Activated CD4-positive, alpha-beta T cell treated with anti-CD3 and anti-CD28 coated beads, Interleukin-2, amount 10 ng/mL, durations not matched to agents 7 days and 5 days (primary cell): ENCODE measurements around the gene SRGAP1. TPM values are rescaled to one million over a fixed set of nuclear protein-coding genes. Genes with fewer than 3 reads are reported as not detected.
"Not testable (repeated sequence)": the region's sequence is repeated elsewhere in the genome, so short reads cannot be mapped to it uniquely, and the experiment has no call there.

ENCODE experiments used
- CTCF ChIA-PET: fragments of 350-600 bp; sonication (Branson Sonifier 250); formaldehyde crosslinking; loops from one replicate; lab custom pipeline; 2021; ENCODE audit warnings: antibody characterized with exemption; lab: Charles Lee
- POLR2A ChIA-PET: fragments of 350-600 bp; sonication (Branson Sonifier 250); formaldehyde crosslinking; loops from one replicate; lab custom pipeline; 2021; ENCODE audit warnings: antibody characterized with exemption; lab: Charles Lee
- DNase-seq: peaks from one replicate; pipeline ENCODE4 v3.0.0-alpha.2; 2020
- H3K27ac Mint-ChIP-seq: one replicate; pipeline ENCODE4 v1.8.0; 2021; ENCODE audit warnings: mild to moderate bottlenecking, moderate library complexity, mixed read lengths
- H3K27me3 Mint-ChIP-seq: one replicate; pipeline ENCODE4 v1.8.0; 2021; ENCODE audit warnings: mixed read lengths
- H3K36me3 Mint-ChIP-seq: one replicate; pipeline ENCODE4 v1.8.0; 2021; ENCODE audit warnings: low read depth, mixed read lengths
- H3K4me1 Mint-ChIP-seq: one replicate; pipeline ENCODE4 v1.8.0; 2021; ENCODE audit warnings: mixed read lengths
- H3K4me3 Mint-ChIP-seq: one replicate; pipeline ENCODE4 v1.8.0; 2021; ENCODE audit warnings: mild to moderate bottlenecking, moderate library complexity, mixed read lengths
- H3K9me3 Mint-ChIP-seq: one replicate; pipeline ENCODE4 v1.8.0; 2021; ENCODE audit warnings: mixed read lengths
- total RNA-seq, 2 experiments: library from RNA; stranded (reverse); gene quantifications; one replicate each; pipeline ENCODE4 v1.2.3, GENCODE V29; 2021

Gene SRGAP1
- total RNA-seq, 2 experiments from 2014 or later: not detected

DNA sequence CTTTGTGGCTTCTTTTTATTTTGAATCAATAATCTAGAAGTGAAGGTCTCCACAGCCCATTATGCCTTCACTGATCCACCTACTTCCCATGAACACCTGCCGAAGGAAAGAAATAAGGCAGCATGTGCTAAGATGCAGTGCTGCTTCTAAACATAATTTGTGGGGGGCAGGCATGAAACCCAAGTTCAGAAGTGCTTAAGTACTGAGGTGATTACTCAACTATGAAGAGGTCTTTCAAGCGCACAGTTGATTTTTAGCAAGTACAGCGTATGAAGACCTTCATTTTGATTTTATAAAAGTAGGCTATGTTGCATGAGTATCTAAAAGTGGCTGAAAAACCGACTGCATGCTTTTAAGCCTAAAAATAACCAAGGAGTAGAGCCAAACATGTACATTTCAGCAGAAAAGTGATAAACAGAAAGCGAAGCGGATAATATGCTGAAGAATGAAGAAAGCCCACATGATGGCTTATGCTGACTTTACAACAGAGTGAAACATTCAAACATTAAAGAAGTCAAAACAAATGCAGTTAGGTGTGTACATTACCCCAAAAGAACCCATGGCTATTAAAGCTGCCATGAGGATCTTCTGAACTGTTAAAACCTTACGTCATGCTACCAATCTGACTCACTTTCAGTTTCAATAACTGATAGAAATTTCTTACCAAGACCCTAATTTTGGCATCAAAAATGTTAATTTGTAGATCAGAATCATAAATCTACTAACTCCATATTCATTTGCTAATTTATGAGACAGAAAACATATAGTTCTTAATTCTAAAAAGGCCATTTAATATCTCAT, 348.3 kb downstream of the SRGAP1 start:
- CTCF ChIA-PET: no interaction called here
- Mint-ChIP-seq H3K4me1 (peaks cover 13% of the 10 kb centered on the region), H3K27ac (no peak overlapping the region), H3K36me3 (peaks cover 24% of the 10 kb centered on the region), H3K27me3 (no peaks in the 10 kb centered on the region), H3K9me3 (no peaks in the 10 kb centered on the region), H3K4me3 (no peak overlapping the region)
- POLR2A ChIA-PET: no interaction called here
- no peak for DNase-seq

DNA sequence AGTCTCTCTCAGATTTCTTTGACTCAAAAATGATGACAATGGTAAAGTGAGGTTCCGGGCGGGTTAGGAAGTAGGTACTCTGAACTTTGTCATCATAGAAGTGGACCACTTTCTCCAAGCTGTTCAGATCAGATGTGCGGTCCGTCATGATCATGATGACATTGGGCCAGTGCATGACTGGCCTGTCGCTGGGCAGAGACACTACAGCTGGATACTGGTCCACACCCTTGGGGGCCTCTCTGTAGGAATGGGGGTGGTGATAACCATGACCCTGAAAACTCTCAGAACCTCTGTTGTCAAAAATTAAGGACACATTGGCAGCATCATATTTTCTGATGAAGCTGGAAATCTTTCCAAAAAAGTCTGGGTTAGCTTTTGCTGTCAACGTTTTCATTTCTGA, 349.4 kb downstream of the SRGAP1 start:
- Mint-ChIP-seq H3K36me3 (peaks cover 24% of the 10 kb centered on the region), H3K27me3 (no peaks in the 10 kb centered on the region), H3K4me1 (peaks cover 13% of the 10 kb centered on the region), H3K9me3 (no peaks in the 10 kb centered on the region), H3K4me3 (no peak overlapping the region), H3K27ac (no peak overlapping the region)
- CTCF ChIA-PET: no interaction called here
- POLR2A ChIA-PET: interaction anchor here (0.6 kb wide), 1 partner anchor 505 kb away, joined by 3 read pairs; no protein-coding TSS in a partner anchor
- no peak for DNase-seq

DNA sequence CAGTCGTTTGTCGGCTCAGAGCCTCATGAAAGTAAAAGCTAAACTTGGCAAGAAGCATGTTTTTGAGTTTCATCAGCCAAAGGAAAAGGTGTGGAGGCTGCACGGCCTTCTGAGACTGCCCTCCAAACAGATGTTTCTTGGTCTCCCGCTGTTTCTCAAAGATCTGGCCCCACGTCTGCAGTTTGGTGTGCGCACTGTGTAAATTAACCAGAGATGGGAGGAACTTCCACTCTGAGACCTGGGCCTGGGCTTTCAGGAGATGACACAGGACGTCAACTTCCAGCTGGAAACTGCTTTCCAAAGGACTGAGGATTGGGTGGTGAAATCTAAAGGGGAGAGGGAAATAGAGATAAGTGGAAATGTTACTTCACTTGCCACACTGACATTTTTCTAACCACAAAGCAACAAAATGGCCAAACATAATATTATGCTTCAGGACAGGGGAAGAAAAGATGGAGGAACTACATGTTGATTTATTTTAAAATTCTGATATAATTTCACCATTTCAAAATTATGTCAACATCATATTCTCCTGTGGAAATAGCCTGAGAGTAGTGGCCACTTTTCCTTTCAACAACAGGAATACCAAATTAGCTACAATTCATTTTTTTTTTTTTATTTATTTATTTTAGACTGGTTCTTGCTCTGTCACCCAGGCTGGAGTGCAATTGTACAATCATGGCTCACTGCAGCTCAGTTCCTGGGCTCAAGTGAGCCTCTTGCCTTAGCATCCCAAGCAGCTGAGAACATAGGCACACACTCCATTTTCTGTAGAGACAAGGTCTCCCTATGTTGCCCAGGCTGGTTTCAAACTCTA, 350.0 kb downstream of the SRGAP1 start:
- Mint-ChIP-seq H3K27me3 (no peaks in the 10 kb centered on the region), H3K4me1 (peaks cover 13% of the 10 kb centered on the region), H3K9me3 (no peaks in the 10 kb centered on the region), H3K36me3 (peaks cover 24% of the 10 kb centered on the region), H3K4me3 (no peak overlapping the region), H3K27ac (no peak overlapping the region)
- no peak for DNase-seq
- POLR2A ChIA-PET: interaction anchor here (0.6 kb wide), 1 partner anchor 505 kb away, joined by 3 read pairs; no protein-coding TSS in a partner anchor
- CTCF ChIA-PET: interaction anchor here (0.7 kb wide), 1 partner anchor 1728 kb away, joined by 3 read pairs; no protein-coding TSS in a partner anchor

DNA sequence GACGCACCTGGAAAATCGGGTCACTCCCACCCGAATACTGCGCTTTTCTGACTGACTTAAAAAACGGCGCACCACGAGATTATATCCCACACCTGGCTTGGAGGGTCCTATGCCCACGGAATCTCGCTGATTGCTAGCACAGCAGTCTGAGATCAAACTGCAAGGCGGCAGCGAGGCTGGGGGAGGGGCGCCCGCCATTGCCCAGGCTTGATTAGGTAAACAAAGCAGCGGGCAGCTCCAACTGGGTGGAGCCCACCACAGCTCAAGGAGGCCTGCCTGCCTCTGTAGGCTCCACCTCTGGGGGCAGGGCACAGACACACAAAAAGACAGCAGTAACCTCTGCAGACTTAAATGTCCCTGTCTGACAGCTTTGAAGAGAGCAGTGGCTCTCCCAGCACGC, 351.3 kb downstream of the SRGAP1 start:
- Mint-ChIP-seq H3K4me1 (peaks cover 13% of the 10 kb centered on the region), H3K36me3 (peaks cover 24% of the 10 kb centered on the region)
- H3K4me3 Mint-ChIP-seq, POLR2A ChIA-PET, H3K27me3 Mint-ChIP-seq, H3K27ac Mint-ChIP-seq, CTCF ChIA-PET, DNase-seq, H3K9me3 Mint-ChIP-seq: not testable (repeated sequence)

DNA sequence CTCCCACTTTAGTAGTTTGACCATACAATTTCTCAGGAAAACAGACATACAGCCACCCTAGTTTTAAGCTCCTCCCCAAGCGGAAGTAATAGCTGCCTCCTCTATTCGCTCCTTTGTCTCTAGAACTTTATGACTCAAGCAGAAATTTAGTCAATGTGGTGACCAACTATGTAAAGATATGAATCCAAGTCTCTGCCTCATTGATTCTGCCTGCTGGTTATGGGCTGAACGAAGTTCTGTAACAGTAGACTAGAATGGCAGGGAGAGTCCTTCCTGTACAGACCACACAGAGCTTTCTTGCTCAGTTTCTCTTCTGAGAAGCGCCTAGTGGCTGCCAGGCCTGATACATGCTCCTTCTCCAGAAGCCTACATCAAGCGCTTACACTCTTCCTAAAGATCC, 358.5 kb downstream of the SRGAP1 start:
- POLR2A ChIA-PET: no interaction called here
- Mint-ChIP-seq H3K9me3 (peaks cover 5% of the 10 kb centered on the region), H3K27me3 (no peaks in the 10 kb centered on the region), H3K4me3 (no peak overlapping the region), H3K36me3 (peaks cover 16% of the 10 kb centered on the region), H3K4me1 (no peaks in the 10 kb centered on the region), H3K27ac (no peak overlapping the region)
- CTCF ChIA-PET: interaction anchor here (1.5 to 2.5 kb wide), 2 partner anchors 12 to 16 kb away, joined by 3 to 11 read pairs; no protein-coding TSS in a partner anchor
- DNase-seq: no peak

DNA sequence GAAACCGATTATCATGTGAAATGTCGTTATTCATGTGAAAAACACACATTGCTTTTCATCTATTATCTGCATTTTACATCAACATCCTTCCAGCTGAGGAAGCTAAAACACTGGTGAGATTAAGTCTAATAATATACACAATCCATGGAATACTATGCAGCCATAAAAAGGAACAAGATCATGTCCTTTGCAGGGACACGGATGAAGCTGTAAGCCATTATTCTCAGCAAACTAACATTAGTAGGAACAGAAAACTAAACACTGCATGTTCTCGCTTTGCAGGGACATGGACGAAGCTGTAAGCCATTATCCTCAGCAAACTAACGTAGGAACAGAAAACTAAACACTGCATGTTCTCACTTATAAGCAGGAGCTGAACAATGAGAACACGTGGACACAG, 359.3 kb downstream of the SRGAP1 start:
- Mint-ChIP-seq H3K27me3 (no peaks in the 10 kb centered on the region), H3K9me3 (peaks cover 5% of the 10 kb centered on the region), H3K27ac (no peak overlapping the region), H3K4me1 (no peaks in the 10 kb centered on the region), H3K4me3 (no peak overlapping the region), H3K36me3 (peaks cover 16% of the 10 kb centered on the region)
- CTCF ChIA-PET: interaction anchor here (2.5 kb wide), 1 partner anchor 15 kb away, joined by 11 read pairs; no protein-coding TSS in a partner anchor
- POLR2A ChIA-PET: no interaction called here
- no peak for DNase-seq

DNA sequence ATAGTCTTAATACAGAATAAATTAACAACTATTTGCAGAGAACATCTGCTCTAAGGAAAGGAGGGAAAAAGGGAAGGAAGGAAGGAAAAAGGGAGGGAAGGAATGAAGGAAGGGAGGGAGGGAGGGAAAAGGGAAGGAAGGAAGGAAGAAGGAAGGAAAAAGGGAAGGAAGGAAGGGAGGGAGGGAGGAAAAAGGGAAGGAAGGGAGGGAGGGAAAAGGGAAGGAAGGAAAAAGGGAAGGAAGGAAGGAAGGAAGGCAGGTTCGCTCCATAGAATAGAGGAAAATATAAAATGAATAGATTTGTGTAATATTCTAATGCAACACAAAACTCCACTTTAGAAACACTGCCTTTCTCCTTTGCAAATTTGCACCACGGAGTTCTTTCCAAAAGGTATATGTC, 361.0 kb downstream of the SRGAP1 start:
- POLR2A ChIA-PET: no interaction called here
- Mint-ChIP-seq H3K4me1 (no peaks in the 10 kb centered on the region), H3K27me3 (no peaks in the 10 kb centered on the region), H3K27ac (no peak overlapping the region), H3K9me3 (peaks cover 5% of the 10 kb centered on the region), H3K4me3 (no peak overlapping the region), H3K36me3 (peaks cover 16% of the 10 kb centered on the region)
- no peak for DNase-seq
- CTCF ChIA-PET: no interaction called here

DNA sequence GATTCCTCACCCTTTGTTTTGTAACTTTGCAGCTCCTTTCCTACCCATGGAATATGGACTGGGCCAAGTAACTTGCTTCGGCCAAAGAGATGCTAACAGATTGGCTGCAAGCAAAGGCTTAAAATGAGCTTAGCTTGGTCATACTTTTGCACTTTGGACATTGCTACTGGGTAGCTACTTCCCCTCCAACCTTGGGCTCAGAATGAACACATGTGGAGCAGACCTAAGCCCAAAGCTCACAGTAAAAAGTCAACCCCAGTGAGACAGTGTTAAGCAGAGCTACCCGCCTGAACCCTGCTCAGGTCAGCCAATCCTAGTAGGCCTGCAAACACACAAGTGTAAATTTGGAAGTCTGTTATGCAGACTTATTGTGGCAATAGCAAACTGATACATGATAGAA, 363.0 kb downstream of the SRGAP1 start:
- ChIA-PET CTCF (interaction anchor here (1.1 to 1.4 kb wide), 3 partner anchors 8 to 38 kb away, joined by 3 read pairs; no protein-coding TSS in a partner anchor), POLR2A (no interaction called here)
- no peaks in the 10 kb centered on the region for H3K9me3 Mint-ChIP-seq

More for the DNA sequence above, 363.0 kb downstream of the SRGAP1 start:
- H3K4me3 Mint-ChIP-seq: no peak overlapping the region
- H3K4me1 Mint-ChIP-seq: no peaks in the 10 kb centered on the region
- peaks cover 20% of the 10 kb centered on the region for H3K36me3 Mint-ChIP-seq
- no peak overlapping the region for H3K27ac Mint-ChIP-seq
- H3K27me3 Mint-ChIP-seq: no peaks in the 10 kb centered on the region
- DNase-seq: no peak

Other genes starting within 250 kb of the SRGAP1 start
- under 1 TPM; 0.27 to 0.40 TPM for gene DPY19L2, start 176.2 kb upstream of the SRGAP1 start, total RNA-seq
- gene RXYLT1, start 64.8 kb upstream of the SRGAP1 start, total RNA-seq: 10 to 100 TPM; 11.2 TPM